Nephron progenitor cell (in vitro differentiated cells): ENCODE data around the gene HOMER3.

ENCODE experiments used
- DNase-seq: peaks from one replicate; pipeline ENCODE4 v3.0.0; 2021
- H3K27ac Mint-ChIP-seq: 2 replicates; pipeline ENCODE4 v1.8.0; 2021; ENCODE audit warnings: mild to moderate bottlenecking, moderate library complexity, mixed read lengths
- H3K27me3 Mint-ChIP-seq: 2 replicates; pipeline ENCODE4 v1.8.0; 2021; ENCODE audit warnings: mild to moderate bottlenecking, low read depth, mixed read lengths; ENCODE audit not compliant: poor library complexity
- H3K36me3 Mint-ChIP-seq: 2 replicates; pipeline ENCODE4 v1.8.0; 2021; ENCODE audit warnings: low read depth, mixed read lengths
- H3K4me1 Mint-ChIP-seq: 2 replicates; pipeline ENCODE4 v1.8.0; 2021; ENCODE audit warnings: mixed read lengths
- H3K4me3 Mint-ChIP-seq: 2 replicates; pipeline ENCODE4 v1.8.0; 2021; ENCODE audit warnings: mild to moderate bottlenecking, moderate library complexity, mixed read lengths
- H3K9me3 Mint-ChIP-seq: 2 replicates; pipeline ENCODE4 v1.8.0; 2021; ENCODE audit warnings: mild to moderate bottlenecking, moderate library complexity, mixed read lengths
- CTCF ChIP-seq: fragments of 200-600 bp; sonication (generic); IDR thresholded peaks from 2 replicates; pipeline ENCODE4 v1.5.0; 2021; ENCODE audit warnings: antibody characterized with exemption

Gene HOMER3

GRCh38 chr19:18972851-18973250 is 31.8 kb upstream of the HOMER3 start:
- Mint-ChIP-seq H3K27ac (no peak overlapping the region), H3K36me3 (no peaks in the 10 kb centered on the region), H3K9me3 (peaks cover 4% of the 10 kb centered on the region), H3K4me1 (peaks cover 5% of the 10 kb centered on the region), H3K4me3 (no peak overlapping the region), H3K27me3 (no peaks in the 10 kb centered on the region)
- no peak for TF ChIP-seq CTCF
- no peak for DNase-seq

GRCh38 chr19:18972301-18972811 is 31.3 kb upstream of the HOMER3 start:
- TF ChIP-seq CTCF: no peak
- H3K4me1 Mint-ChIP-seq: peaks cover 7% of the 10 kb centered on the region
- H3K36me3 Mint-ChIP-seq: no peaks in the 10 kb centered on the region
- H3K27ac Mint-ChIP-seq: no peak overlapping the region
- DNase-seq: no peak
- no peak overlapping the region for H3K4me3 Mint-ChIP-seq
- H3K9me3 Mint-ChIP-seq: peaks cover 4% of the 10 kb centered on the region
- H3K27me3 Mint-ChIP-seq: no peaks in the 10 kb centered on the region

GRCh38 chr19:18969931-18970659 is 29.1 kb upstream of the HOMER3 start:
- H3K36me3 Mint-ChIP-seq: no peaks in the 10 kb centered on the region
- DNase-seq: no peak
- no peak overlapping the region for H3K27ac Mint-ChIP-seq
- H3K4me3 Mint-ChIP-seq: no peak overlapping the region
- no peak for TF ChIP-seq CTCF
- H3K9me3 Mint-ChIP-seq: peaks cover 4% of the 10 kb centered on the region
- H3K4me1 Mint-ChIP-seq: peaks cover 16% of the 10 kb centered on the region
- H3K27me3 Mint-ChIP-seq: peaks cover 5% of the 10 kb centered on the region

GRCh38 chr19:18967358-18968146 is 26.5 kb upstream of the HOMER3 start:
- no peak overlapping the region for H3K4me3 Mint-ChIP-seq
- H3K27me3 Mint-ChIP-seq: peaks cover 23% of the 10 kb centered on the region
- H3K4me1 Mint-ChIP-seq: peaks cover 16% of the 10 kb centered on the region
- H3K9me3 Mint-ChIP-seq: peaks cover 4% of the 10 kb centered on the region
- H3K27ac Mint-ChIP-seq: no peak overlapping the region
- no peaks in the 10 kb centered on the region for H3K36me3 Mint-ChIP-seq
- peak; percentile 12 for DNase-seq
- no peak for TF ChIP-seq CTCF

GRCh38 chr19:18966307-18966706 is 25.3 kb upstream of the HOMER3 start:
- Mint-ChIP-seq H3K27ac (peak overlapping the region; percentile 93), H3K36me3 (no peaks in the 10 kb centered on the region), H3K4me3 (no peak overlapping the region), H3K4me1 (peaks cover 20% of the 10 kb centered on the region), H3K27me3 (peaks cover 35% of the 10 kb centered on the region), H3K9me3 (peaks cover 4% of the 10 kb centered on the region)
- no peak for DNase-seq
- no peak for TF ChIP-seq CTCF
